HG02678 (cell line): ENCODE measurements around the gene ZNF780A.
A peak's percentile ranks its signal among the peaks of the same experiment; 100 is the strongest.
"Not testable (repeated sequence)": the region's sequence is repeated elsewhere in the genome, so short reads cannot be mapped to it uniquely, and the experiment has no call there.

ENCODE experiments used
- ATAC-seq: cut with Tn5 transposase; IDR thresholded peaks from one replicate; pipeline ENCODE4 v1.9.1; 2021; ENCODE audit warnings: mild to moderate bottlenecking, moderate library complexity; ENCODE audit not compliant: unreplicated experiment

Gene ZNF780A

DNA sequence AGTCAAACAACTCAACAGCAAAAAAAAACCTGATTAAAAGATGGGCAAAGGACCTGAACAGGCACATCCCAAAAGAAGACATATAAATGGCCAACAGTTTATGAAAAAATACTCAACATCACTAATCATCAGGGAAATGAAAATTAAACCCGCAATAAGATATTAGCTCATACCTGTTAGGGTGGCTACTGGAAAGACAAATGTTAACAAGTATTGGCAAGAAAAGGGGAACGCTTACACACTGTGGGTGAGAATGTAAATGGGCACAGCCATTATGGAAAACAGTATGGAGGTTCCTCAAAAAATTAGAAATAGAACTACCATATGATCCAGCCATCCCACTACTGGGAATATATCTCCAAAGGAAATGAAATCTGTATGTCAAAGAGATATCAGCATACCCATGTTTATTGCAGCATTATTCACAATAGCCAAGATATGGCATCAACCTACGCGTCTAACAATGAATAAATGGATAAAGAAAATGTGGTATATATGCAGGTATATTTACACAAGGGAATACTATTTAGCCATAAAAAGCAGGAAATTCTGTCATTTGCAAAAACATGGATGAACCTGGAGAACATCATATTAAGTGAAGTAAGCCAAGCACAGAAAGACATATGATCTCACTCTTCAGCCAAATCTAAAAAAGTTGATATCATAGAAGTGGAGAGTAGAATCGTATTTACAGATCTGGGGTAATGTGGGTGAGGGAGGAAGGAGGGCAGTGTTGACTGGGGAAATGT is 2.3 kb downstream of the ZNF780A start:
- ATAC-seq: no peak

DNA sequence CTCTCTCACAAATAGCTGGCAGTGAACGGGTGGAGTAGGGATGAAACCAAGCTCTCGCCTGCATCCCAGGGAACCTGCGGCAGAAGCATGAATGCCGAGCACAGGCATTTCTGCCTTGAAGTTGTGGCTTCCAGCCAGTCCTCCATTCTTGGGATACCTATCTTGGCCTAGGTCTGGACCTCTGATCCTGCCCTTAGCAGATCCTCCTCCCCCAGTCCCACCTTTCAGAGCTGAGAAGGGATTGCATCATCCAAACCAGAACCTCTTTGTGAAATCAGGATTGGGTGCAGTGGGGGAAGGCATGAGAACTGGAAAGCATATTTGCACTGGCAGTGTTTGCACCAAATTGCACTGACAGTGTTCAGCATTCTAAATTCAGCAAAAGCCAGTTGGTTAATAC is 5.8 kb downstream of the ZNF780A start:
- no peak for ATAC-seq

DNA sequence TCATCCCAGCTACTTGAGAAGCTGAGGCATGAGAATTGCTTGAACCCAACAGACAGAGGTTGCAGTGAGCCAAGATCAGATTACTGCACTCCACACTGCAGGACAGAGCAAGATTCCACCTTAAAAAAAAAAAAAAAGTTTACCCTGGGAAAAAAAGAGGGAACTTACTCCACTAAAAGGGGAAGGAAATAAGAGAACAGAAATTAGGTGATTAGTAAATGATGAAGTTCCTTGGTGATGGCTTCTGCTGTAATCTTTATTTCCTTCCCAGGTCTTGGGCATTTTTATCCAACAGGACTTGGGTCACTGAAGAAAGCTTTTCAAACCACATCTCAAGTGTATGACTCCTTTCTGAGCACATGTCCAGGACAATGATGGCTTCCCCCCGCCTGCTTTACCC is 9.3 kb downstream of the ZNF780A start:
- ATAC-seq: no peak

DNA sequence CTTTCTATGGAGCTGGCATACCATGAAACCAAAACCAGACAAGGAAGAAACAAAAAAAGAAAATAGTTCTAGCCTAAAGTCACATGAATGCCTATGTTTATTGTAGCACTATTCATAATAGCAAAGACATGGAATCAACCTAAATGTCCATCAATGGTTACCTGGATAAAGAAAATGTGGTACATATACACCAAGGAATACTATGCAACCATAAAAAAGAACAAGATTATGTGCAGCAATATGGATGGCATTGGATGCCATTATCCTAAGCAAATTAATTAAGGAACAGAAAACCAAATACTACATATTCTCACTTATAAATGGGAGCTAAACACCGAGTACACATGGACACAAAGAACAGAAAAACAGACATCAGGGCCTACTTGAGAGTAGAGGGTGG is 10.5 kb downstream of the ZNF780A start:
- ATAC-seq: no peak

DNA sequence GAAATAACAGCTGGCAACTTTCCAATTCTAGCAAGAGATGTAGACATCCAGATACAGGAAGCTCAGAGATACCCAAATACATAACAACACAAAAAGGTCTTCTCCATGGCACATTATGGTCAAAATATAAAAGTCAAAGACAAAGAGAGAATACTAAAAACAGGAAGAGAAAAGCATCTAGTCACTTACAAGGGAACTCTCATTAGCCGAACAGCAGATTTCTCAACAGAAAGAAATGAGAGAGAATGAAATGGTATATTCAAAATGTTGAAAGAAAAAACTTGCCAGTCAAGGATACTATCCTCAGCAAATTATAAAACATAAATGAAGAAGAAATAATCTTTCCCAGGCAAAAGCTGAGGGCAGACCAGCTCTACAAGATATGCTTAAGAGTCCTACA is 12.4 kb downstream of the ZNF780A start:
- no peak for ATAC-seq

DNA sequence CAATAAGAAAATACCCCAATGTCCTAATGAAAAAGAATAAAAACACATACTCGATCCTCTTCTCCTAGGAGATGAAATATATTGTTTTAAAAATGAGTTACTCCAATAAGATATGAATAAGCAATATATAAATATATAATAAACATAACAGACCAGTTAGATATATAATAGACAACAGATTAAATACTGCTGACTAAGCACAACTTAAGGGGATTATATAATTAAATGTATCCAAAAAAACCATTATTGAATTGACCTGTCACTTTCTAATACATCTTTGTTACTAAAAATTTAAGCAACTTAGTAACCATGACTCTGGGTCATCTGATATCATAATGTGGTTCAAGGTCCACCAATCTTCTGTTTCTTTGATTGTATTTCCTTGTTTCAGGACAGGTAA is 20.7 kb downstream of the ZNF780A start:
- no peak for ATAC-seq

DNA sequence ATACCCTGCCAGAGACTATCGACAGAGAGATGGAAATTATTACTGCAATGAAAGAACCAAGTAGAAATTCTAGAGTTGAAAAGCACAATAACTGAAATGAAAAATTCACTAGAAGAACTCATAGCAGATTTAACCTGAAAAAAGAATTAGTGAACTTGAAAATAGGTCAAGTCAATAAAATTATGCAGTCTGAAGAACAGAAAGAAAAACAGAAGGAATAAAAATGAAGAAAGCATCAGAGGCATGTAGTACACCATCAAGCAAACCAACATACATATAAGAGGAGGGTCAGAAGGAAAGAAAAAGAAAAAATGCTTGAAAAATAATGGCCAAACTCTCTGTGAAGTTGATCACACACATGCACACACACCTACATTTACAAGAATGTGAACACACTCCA is 31.1 kb downstream of the ZNF780A start:
- ATAC-seq: no peak

DNA sequence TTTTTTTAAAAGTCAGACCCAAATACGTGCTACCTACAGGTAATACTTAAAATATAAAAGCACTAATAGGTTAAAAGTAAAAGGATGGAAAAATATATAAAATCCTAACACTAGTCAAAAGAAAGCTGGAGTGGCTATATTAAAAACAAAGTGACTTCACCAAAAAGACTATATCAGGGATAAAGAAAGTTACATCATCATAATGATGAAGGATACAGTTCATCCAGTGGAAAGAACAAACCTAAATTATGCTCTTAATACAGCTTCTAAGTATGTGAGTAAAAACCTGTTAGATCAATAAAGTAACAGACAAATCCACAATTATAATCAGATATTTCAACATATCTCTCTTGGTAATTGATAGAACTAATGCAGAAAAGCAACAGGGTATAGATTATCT is 33.6 kb downstream of the ZNF780A start:
- no peak for ATAC-seq

DNA sequence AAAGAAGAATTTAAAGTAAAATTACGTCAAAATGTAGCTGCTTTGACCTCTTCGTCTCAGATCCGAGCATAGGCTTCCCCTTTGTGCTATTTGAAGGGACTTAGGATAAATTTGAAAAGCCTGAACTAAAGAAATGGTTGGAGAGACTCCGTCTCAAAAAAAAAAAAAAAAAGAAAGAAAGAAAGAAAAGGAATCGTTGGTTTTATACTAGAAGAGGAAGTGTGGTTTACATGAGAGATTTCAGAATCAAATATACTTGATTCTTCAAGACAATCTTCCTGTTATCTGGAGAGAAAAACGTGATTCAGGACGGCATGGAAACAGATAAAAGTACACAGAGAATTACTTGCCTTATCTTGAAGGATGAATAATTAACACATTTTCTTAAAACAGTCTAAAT is 34.2 kb downstream of the ZNF780A start:
- no peak for ATAC-seq

DNA sequence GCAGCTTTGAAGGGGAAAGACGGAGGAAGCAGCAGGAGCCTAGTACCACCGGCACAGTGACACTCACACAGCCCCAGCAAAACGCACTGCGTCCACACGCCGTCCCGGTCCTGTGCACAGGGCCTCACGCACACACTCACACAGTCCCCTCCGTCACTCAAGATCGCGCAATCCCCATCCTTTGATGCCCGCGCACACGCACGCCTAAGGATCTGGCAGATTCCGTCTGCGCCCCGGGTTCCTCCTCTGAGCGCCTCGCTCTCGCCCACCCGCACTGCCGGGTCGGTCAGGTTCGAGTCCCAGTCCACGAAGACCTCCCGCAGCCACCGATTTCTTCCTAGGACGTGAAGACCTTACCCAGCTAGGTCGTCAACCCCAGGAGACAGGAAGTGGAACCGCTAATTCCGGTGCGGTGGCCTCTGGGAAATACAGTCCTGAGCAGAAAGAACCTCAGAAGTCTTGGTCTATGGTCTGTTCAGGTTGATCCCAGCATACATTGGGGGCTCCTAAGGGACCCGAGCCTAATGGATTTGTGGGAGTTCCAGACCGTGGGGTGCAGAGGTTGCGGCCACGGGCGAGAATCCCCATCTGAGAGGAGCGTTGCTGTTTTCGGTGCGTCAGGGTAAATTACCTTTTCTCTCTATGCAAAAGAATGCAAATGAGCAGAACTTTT is 34.8 kb downstream of the ZNF780A start, which contains the start of gene ZNF780B:
TSS of gene ZNF780B (minus strand) at position 400 of the 673 bp plus-strand sequence. CDS start 5,899 bp downstream, outside the sequence.
- peak; percentile 82 for ATAC-seq

DNA sequence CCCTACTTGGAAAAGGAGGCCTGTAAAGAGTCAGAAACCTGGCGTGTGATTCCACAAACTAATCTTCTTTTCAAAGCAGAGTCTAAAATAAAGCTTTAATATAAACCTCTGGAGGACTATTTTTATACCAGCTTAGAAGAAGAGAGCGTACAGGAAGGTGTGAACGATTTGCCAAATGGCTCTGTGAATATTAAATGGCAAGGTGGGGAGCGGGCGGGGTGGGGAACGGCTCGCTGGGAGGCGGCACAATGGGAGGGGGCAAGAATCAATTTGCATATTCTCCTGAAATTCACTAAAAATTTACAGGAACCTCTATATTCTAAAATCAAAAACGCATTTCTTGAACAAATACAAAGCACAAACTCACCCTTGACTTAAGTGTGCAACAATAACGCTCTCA is 35.7 kb downstream of the ZNF780A start:
- ATAC-seq: no peak

DNA sequence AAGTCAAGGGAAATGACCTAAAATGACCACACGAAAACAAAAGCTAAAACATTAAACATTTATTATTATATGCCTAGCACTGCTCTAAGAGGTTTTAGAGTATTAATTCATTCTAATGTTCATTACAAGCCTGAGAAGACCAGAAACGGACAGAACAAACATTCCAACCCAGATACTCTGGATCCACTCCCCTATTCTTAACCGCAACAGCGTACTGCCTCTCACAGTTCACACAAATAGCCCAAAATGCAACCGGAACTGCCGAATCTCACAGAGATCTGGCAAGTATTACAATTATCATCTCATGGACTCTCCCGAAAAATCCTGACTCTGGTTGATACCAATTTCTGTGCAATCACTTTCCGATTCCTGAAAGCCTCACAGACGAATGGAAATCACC is 36.1 kb downstream of the ZNF780A start:
- ATAC-seq: no peak

DNA sequence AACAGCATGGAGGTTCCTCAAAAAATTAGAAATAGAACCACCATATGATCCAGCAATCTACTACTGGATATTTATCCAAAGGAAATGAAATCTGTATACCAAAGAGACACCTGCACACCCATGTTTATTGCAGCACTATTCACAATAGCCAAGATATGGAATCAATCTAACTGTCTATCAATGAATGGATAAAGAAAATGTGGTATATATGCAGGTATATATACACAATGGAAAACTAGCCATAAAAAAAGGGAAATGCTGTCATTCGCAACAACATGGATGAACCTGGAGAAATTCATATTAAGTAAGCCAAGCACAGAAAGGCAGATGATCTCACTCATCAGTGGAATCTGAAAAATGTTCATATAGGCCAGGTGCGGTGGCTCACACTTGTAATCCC is 37.3 kb downstream of the ZNF780A start:
- no peak for ATAC-seq

DNA sequence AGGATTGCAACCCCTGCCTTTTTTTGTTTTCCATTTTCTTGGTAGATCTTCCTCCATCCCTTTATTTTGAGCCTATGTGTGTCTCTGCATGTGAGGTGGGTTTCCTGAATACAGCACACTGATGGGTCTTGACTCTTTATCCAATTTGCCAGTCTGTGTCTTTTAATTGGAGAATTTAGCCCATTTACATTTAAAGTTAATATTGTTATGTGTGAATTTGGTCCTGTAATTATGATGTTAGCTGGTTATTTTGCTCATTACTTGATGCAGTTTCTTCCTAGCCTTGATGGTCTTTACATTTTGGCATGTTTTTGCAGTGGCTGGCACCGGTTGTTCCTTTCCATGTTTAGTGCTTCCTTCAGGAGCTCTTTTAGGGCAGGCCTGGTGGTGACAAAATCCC is 49.0 kb downstream of the ZNF780A start:
- ATAC-seq: not testable (repeated sequence)

DNA sequence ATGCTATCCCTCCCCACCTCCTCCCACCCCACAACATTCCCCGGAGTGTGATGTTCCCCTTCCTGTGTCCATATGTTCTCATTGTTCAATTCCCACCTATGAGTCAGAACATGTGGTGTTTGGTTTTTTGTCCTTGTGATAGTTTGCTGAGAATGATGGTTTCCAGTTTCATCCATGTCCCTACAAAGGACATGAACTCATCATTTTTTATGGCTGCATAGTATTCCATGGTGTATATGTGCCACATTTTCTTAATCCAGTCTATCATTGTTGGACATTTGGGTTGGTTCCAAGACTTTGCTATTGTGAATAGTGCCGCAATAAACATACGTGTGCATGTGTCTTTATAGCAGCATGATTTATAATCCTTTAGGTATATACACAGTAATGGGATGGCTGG is 52.7 kb downstream of the ZNF780A start:
- not testable (repeated sequence) for ATAC-seq

DNA sequence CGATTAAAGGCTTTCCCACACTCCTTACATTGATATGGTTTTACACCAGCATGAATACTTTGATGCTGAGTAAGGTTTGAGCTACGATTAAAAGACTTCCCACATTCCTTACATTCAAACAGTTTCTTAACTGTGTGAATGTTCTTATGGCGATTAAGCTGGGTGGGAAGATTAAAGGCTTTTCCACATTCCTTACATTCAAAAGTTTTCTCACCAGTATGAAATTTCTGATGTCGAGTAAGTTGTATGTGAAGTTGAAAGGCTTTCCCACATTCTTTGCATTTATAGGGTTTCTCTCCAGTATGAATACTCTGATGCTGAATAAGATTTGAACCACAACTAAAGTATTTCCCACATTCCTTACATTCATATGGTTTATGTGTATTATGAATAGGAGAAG is 54.7 kb downstream of the ZNF780A start:
- no peak for ATAC-seq

DNA sequence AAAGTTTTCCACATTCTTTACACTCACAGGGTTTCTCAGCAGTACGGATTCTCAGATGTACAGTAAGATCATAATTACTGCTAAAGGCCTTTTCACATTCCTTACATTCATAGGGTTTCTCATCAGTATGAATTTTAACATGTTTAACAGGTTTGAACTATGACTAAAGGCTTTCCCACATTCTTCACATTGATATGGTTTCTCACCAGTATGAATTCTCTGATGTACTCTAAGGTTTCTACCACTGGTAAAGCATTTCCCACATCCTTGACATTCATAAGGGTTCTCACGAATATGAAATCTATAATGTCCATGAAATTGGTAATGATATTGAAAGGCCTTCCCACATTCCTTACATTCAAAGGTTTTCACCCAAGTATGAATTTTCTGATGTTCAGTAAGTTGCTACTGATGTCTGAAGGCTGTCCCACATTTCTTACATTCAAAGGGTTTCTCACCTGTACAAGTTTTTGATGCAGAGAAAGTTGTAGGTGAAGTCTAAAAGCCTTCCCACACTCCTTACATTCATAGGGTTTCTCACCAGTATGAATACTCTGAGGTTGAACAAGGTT is 56.7 kb downstream of the ZNF780A start:
- no peak for ATAC-seq

DNA sequence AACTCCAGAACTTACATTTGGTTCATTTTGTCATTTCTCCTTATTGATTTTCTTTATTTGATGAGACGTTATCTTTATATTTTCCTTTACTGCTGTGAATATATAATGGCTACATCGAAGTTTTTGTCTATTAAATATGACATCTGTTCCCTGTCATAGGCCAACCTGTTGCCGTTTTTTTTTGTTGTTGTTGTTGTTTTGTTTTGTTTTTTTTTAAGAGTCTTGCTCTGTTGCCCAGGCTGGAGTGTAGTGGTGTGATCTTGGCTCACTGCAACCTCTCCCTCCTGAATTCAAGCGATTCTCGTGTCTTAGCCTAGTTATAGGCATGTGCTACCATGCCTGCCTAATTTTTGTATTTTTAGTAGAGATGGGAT is 64.2 kb downstream of the ZNF780A start:
- no peak for ATAC-seq

DNA sequence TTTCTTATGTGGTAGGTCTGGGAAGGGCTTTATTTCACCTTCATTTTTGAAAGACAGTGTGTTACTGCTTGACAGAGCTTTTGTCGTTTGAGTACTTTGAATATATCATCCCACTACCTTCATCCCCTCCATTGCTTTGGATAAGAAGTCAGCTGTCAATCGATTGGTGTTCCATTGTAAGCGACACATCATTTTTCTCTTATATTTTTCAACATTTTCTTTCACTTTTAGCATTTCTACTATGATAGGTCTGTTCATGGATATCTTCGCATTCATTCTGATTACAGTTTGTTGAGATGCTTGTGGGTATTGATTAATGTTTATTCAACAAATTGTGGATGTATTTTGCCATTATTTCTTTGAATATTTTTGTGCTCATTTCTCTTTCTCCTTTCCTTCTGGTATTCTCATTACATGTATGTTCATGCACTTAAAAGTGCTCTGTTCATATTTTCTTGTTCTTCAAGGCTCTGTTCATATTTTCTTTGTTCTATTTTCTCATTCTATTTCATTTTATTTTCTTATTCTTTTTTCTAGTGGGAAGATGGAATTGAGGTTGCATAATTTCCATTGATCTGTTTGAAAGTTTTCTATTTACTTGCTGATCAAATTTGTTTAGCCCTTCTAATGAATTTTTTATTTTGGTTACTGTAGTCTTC is 64.7 kb downstream of the ZNF780A start:
- no peak for ATAC-seq

DNA sequence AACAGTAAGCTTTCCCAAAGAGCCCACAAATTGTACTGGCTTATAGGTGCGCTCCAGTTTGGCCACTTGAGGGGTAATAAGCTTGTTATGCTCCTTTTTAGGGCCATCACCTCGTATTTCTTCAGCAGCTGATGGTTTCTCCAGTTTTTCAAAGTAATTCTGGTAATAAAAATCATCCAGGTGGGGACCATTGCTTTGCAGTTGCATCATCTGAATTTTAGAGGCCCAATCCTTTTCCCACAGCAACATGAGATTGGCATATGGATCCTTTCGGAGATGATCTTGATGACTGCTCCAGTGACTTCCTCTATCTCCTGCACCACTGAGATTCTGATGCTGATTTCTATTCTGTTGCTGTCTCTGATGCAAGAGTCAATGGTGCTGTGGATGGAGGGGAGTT is 66.8 kb downstream of the ZNF780A start:
- no peak for ATAC-seq
